HEK293 (cell line): ENCODE results near the gene C6orf47.

Experiments used
- KLF1 ChIP-seq: fragments of 450-650 bp; formaldehyde crosslinking; IDR thresholded peaks from 2 replicates; pipeline ENCODE4 v1.5.1; 2016; ENCODE audit warnings: missing biosample characterization, missing genetic modification characterization
- PRDM1 ChIP-seq: fragments of 450-650 bp; formaldehyde crosslinking; IDR thresholded peaks from 2 replicates; pipeline ENCODE4; 2016; ENCODE audit warnings: missing biosample characterization, missing genetic modification characterization
- PRDM10 ChIP-seq: fragments of 450-650 bp; formaldehyde crosslinking; IDR thresholded peaks from 2 replicates; pipeline ENCODE4 v1.5.1; 2016; ENCODE audit warnings: missing biosample characterization, missing genetic modification characterization
- ZFP41 ChIP-seq: fragments of 450-650 bp; formaldehyde crosslinking; IDR thresholded peaks from 2 replicates; pipeline ENCODE4 v1.5.1; 2016; ENCODE audit warnings: missing biosample characterization, missing genetic modification characterization, borderline replicate concordance
- ZFP69B ChIP-seq: fragments of 450-650 bp; formaldehyde crosslinking; IDR thresholded peaks from 2 replicates; pipeline ENCODE4 v1.5.1; 2016; ENCODE audit warnings: missing biosample characterization, missing genetic modification characterization
- ZNF140 ChIP-seq: fragments of 450-650 bp; formaldehyde crosslinking; IDR thresholded peaks from 2 replicates; pipeline ENCODE4 v1.5.1; 2016; ENCODE audit warnings: missing biosample characterization, missing genetic modification characterization
- ZNF292 ChIP-seq: fragments of 450-650 bp; formaldehyde crosslinking; IDR thresholded peaks from 2 replicates; pipeline ENCODE4 v1.5.1; 2016; ENCODE audit warnings: low read depth, missing biosample characterization, missing genetic modification characterization, borderline replicate concordance
- ZNF311 ChIP-seq: fragments of 450-650 bp; formaldehyde crosslinking; IDR thresholded peaks from 2 replicates; pipeline ENCODE4 v1.5.1; 2017; ENCODE audit warnings: missing biosample characterization, missing genetic modification characterization, borderline replicate concordance
- ZNF391 ChIP-seq: fragments of 450-650 bp; formaldehyde crosslinking; IDR thresholded peaks from 2 replicates; pipeline ENCODE4 v1.5.1; 2016; ENCODE audit warnings: low read depth, missing biosample characterization, missing genetic modification characterization, borderline replicate concordance
- ZNF398 ChIP-seq: fragments of 450-650 bp; formaldehyde crosslinking; IDR thresholded peaks from 2 replicates; pipeline ENCODE4 v1.5.1; 2017; ENCODE audit warnings: missing biosample characterization, missing genetic modification characterization
- ZNF449 ChIP-seq: fragments of 450-650 bp; formaldehyde crosslinking; IDR thresholded peaks from 2 replicates; pipeline ENCODE4 v1.5.1; 2017; ENCODE audit warnings: missing biosample characterization, mild to moderate bottlenecking, missing genetic modification characterization, moderate library complexity
- ZNF48 ChIP-seq: fragments of 450-650 bp; formaldehyde crosslinking; IDR thresholded peaks from 2 replicates; pipeline ENCODE4 v1.5.1; 2016; ENCODE audit warnings: missing biosample characterization, missing genetic modification characterization
- ZNF510 ChIP-seq: fragments of 450-650 bp; formaldehyde crosslinking; IDR thresholded peaks from 2 replicates; pipeline ENCODE4 v1.5.1; 2018; ENCODE audit warnings: mild to moderate bottlenecking, missing genetic modification characterization, missing biosample characterization; ENCODE audit not compliant: insufficient replicate concordance
- ZNF518A ChIP-seq: fragments of 450-650 bp; formaldehyde crosslinking; conservative IDR thresholded peaks from 2 replicates; pipeline ENCODE4 v1.5.1; 2016; ENCODE audit warnings: low read depth, missing biosample characterization, missing genetic modification characterization
- ZNF555 ChIP-seq: fragments of 450-650 bp; formaldehyde crosslinking; conservative IDR thresholded peaks from 2 replicates; pipeline ENCODE4 v1.5.1; 2017; ENCODE audit warnings: missing biosample characterization, mild to moderate bottlenecking, missing genetic modification characterization, inconsistent platforms
- ZNF558 ChIP-seq: fragments of 450-650 bp; formaldehyde crosslinking; IDR thresholded peaks from 2 replicates; pipeline ENCODE4 v1.5.1; 2016; ENCODE audit warnings: missing biosample characterization, missing genetic modification characterization
- ZNF645 ChIP-seq: fragments of 450-650 bp; formaldehyde crosslinking; IDR thresholded peaks from 2 replicates; pipeline ENCODE4; 2016; ENCODE audit warnings: missing biosample characterization, missing genetic modification characterization
- ZNF654 ChIP-seq: fragments of 450-650 bp; formaldehyde crosslinking; IDR thresholded peaks from 2 replicates; pipeline ENCODE4 v1.5.1; 2016; ENCODE audit warnings: low read depth, missing biosample characterization, missing genetic modification characterization
- ZNF660 ChIP-seq: fragments of 450-650 bp; IDR thresholded peaks from 2 replicates; pipeline ENCODE4 v1.5.1; 2018; ENCODE audit warnings: missing biosample characterization, mild to moderate bottlenecking, missing genetic modification characterization
- ZNF707 ChIP-seq: fragments of 450-650 bp; formaldehyde crosslinking; IDR thresholded peaks from 2 replicates; pipeline ENCODE4 v1.5.1; 2016; ENCODE audit warnings: missing biosample characterization, missing genetic modification characterization
- ZNF776 ChIP-seq: fragments of 450-650 bp; formaldehyde crosslinking; IDR thresholded peaks from 2 replicates; pipeline ENCODE4 v1.5.0; 2017; ENCODE audit warnings: missing biosample characterization, missing genetic modification characterization, borderline replicate concordance
- ZXDB ChIP-seq: fragments of 450-650 bp; formaldehyde crosslinking; IDR thresholded peaks from 2 replicates; pipeline ENCODE4 v1.5.1; 2016; ENCODE audit warnings: missing biosample characterization, missing genetic modification characterization

C6orf47 gene

GRCh38 chr6:31702819-31703716, 42.5 kb upstream of the C6orf47 start, which contains the start of gene ABHD16A (continued):
- no peak for TF ChIP-seq ZNF398 (tag by site-specific recombination)
- 0 out of 2 replicates have a peak, but pooled peaks have one; percentile 26 for TF ChIP-seq ZFP69B (tag by site-specific recombination)
- TF ChIP-seq ZNF391 = no peak
- no peak for TF ChIP-seq ZNF776
- TF ChIP-seq ZNF654 (tag by site-specific recombination) = no peak
- TF ChIP-seq ZNF140 (tag by site-specific recombination) = no peak
- TF ChIP-seq ZNF645 (tag by site-specific recombination) = no peak
- TF ChIP-seq ZNF311 (tag by site-specific recombination) = no peak
- TF ChIP-seq KLF1 (tag by site-specific recombination) = no peak; the same call in 1 of the 2 replicates
- no peak for TF ChIP-seq ZFP41
- no peak for TF ChIP-seq ZNF510 (tag by site-specific recombination)
- TF ChIP-seq ZNF48 (tag by site-specific recombination) = no peak
- peak; percentile 81 for TF ChIP-seq ZNF660
- TF ChIP-seq PRDM1 = no peak
- TF ChIP-seq PRDM10 (tag by site-specific recombination) = peak; percentile 100
- TF ChIP-seq ZNF449 (tag by site-specific recombination) = no peak
- no peak for TF ChIP-seq ZNF558 (tag by site-specific recombination)
- TF ChIP-seq ZXDB (tag by site-specific recombination) = peak; percentile 76; the same call in 1 of the 2 replicates
- no peak for TF ChIP-seq ZNF555 (tag by site-specific recombination)
- peak; percentile 45; the same call in 1 of the 2 replicates for TF ChIP-seq ZNF518A (tag by site-specific recombination)
- no peak for TF ChIP-seq ZNF707 (tag by site-specific recombination)
- no peak for TF ChIP-seq ZNF292
